HG02970 (cell line): ENCODE results near the gene ZBTB46.

Experiments used
- ATAC-seq: cut with Tn5 transposase; IDR thresholded peaks from one replicate; pipeline ENCODE4 v1.9.1; 2021; ENCODE audit warnings: mild to moderate bottlenecking, moderate library complexity, moderate number of reproducible peaks; ENCODE audit not compliant: unreplicated experiment, low FRiP score

The ZBTB46 gene

GRCh38 chr20:63771046-63771707 is 59.9 kb downstream of the ZBTB46 start:
- ATAC-seq = no peak

- ATAC-seq = no peak
These were observed 61.1 kb downstream of the ZBTB46 start for GRCh38 chr20:63769891-63770474.

- no peak for ATAC-seq
These were observed 62.2 kb downstream of the ZBTB46 start for GRCh38 chr20:63768591-63769515.

GRCh38 chr20:63767886-63768285 is 63.2 kb downstream of the ZBTB46 start:
- ATAC-seq = no peak

GRCh38 chr20:63767456-63767855 is 63.6 kb downstream of the ZBTB46 start:
- no peak for ATAC-seq

GRCh38 chr20:63766695-63767426 is 64.2 kb downstream of the ZBTB46 start:
- ATAC-seq = no peak

- ATAC-seq = no peak
These were observed 65.2 kb downstream of the ZBTB46 start for GRCh38 chr20:63765902-63766301.

GRCh38 chr20:63765082-63765873 is 65.8 kb downstream of the ZBTB46 start:
- no peak for ATAC-seq

- ATAC-seq = no peak
These were observed 71.6 kb downstream of the ZBTB46 start for GRCh38 chr20:63759377-63759901.

GRCh38 chr20:63758152-63758551 is 72.9 kb downstream of the ZBTB46 start:
- no peak for ATAC-seq

- ATAC-seq = no peak
These were observed 74.4 kb downstream of the ZBTB46 start for GRCh38 chr20:63756648-63756991.

- no peak for ATAC-seq
These were observed 75.0 kb downstream of the ZBTB46 start for GRCh38 chr20:63755933-63756647.

GRCh38 chr20:63754008-63754407 is 77.1 kb downstream of the ZBTB46 start:
- no peak for ATAC-seq

- no peak for ATAC-seq
These were observed 77.7 kb downstream of the ZBTB46 start for GRCh38 chr20:63753381-63753780.

- ATAC-seq = no peak
These were observed 78.5 kb downstream of the ZBTB46 start for GRCh38 chr20:63752411-63753101.

GRCh38 chr20:63751471-63752271 is 79.4 kb downstream of the ZBTB46 start:
- ATAC-seq = no peak

- ATAC-seq = no peak
These were observed 80.1 kb downstream of the ZBTB46 start for GRCh38 chr20:63750807-63751470.
